IMR-90 (cell line): ENCODE results near the gene SP9. TPM values are rescaled to one million over a fixed set of nuclear protein-coding genes. Genes with fewer than 3 reads are reported as not detected.

ENCODE experiments used
- polyA plus RNA-seq, 3 experiments: library from polyadenylated mRNA; depleted of rRNA; stranded (reverse); fragments of >200 nt; gene quantifications; 2 replicates each; pipeline ENCODE4 v1.2.3, GENCODE V29; 2012; ENCODE audit warnings: low replicate concordance in 1 of 3
- total RNA-seq: library from RNA; depleted of rRNA; stranded (reverse); fragments of >200 nt; gene quantifications from 2 replicates; pipeline ENCODE4 v1.2.3, GENCODE V29; 2012; rRNA removed

SP9 gene
- total and polyA plus RNA-seq, 2 of the 4 experiments (the other 2 are of a cell fraction), result not detected

Other genes with a start within 250 kb of the SP9 start
- gene OLA1, start 86.4 kb upstream of the SP9 start, total RNA-seq, result 54.7 and 118 TPM in 2 replicates
- 56.2 and 71.2 TPM in 2 replicates for gene OLA1, start 86.4 kb upstream of the SP9 start, polyA plus RNA-seq (2012; rRNA removed)
- 9.9 and 18.6 TPM in 2 replicates for gene SCRN3, start 60.8 kb downstream of the SP9 start, total RNA-seq
- 8.0 and 11.4 TPM in 2 replicates for gene SCRN3, start 60.8 kb downstream of the SP9 start, polyA plus RNA-seq (2012; rRNA removed)
- 3.4 and 4.4 TPM in 2 replicates for gene GPR155, start 152.1 kb downstream of the SP9 start, total RNA-seq
- 2.3 and 2.6 TPM in 2 replicates for gene GPR155, start 152.1 kb downstream of the SP9 start, polyA plus RNA-seq (2012; rRNA removed)